CD4-positive, alpha-beta T cell treated with Interleukin-4 for 4 hours (primary cell): ENCODE measurements around the gene SLC40A1.
"Not testable (repeated sequence)": the region's sequence is repeated elsewhere in the genome, so short reads cannot be mapped to it uniquely, and the experiment has no call there.

Source experiments
- DNase-seq: peaks from one replicate; pipeline ENCODE4 v3.0.0-alpha.2; 2020

SLC40A1 gene, protein sequence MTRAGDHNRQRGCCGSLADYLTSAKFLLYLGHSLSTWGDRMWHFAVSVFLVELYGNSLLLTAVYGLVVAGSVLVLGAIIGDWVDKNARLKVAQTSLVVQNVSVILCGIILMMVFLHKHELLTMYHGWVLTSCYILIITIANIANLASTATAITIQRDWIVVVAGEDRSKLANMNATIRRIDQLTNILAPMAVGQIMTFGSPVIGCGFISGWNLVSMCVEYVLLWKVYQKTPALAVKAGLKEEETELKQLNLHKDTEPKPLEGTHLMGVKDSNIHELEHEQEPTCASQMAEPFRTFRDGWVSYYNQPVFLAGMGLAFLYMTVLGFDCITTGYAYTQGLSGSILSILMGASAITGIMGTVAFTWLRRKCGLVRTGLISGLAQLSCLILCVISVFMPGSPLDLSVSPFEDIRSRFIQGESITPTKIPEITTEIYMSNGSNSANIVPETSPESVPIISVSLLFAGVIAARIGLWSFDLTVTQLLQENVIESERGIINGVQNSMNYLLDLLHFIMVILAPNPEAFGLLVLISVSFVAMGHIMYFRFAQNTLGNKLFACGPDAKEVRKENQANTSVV

DNA sequence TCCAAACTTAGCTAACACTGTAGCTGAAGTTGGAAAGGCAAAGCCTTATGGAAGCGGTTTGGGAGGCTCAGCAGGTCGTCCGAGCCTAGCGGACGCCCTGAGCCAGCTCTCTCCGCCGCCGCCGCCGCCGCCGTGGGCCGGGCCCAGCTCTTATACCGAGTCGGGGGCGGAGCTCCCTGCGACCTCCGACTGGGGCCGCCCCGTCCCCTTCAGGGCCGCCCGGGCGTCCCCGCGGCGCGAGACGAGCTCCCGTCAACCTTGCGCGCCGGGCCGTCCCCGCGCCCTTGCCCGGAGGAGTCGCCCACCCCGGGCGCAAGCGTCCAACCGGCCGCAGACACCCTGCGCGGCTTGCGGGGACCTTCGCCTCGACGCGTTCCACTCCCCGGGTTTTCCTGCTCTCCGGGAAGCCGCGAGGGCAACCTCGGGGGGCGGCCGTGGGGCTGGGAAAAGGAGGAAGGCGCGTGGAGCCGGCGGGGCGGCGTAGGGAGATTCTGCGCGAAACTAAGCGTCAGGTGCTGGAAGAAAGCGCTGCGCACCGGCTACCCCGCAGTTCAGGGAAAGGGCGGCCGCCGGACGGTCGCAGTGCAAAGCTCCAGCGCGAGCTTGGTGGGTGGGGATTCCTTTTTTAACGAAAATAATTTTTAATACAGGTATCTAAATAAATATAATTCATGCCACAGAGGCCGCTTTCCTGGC, at the start of gene SLC40A1:
SLC40A1 (minus strand) TSS at position 129 of the 696 bp plus-strand sequence. CDS start 326 bp downstream, outside the sequence.
- peak; percentile 54 for DNase-seq

DNA sequence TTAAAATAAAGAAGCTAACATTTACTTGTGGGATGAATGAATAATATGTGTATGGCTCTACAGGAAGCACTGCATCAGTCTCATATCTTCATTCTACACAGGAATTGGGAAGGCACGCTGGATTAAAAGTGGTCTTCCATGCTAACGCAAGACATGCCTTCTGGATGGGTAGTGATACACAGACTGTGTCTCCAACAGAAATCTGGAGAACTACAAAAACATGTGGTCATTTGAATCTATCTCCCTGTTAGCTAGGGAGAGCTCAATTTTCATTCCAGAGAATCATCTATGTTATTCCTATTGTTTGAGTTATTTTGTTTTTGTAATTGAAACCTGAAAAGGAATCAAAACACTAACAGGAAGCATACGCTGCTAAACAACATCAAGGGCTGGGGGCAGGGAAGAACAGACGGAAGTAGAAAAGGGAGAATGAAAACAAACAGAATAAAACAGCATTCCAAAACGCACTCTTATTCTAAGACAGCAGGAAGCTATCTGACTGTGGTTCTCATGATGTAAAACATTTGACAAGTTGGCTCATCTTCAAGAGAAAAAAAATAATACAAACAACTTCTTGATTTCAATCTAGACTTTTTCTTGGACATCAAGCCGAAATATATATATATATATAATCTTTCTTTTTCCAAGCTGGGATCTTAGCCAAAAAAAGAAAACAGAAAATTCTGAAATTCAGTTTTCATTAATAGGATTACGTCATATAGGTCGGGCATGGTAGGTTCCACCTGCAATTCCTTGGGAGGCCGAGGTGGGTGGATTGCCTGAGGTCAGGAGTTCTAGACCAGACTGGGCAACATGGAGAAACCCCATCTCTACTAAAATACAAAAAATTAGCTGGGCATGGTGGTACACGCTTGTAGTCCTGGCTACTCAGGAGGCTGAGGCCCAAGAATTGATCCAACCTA, 49.2 kb upstream of the SLC40A1 start:
- no peak for DNase-seq

DNA sequence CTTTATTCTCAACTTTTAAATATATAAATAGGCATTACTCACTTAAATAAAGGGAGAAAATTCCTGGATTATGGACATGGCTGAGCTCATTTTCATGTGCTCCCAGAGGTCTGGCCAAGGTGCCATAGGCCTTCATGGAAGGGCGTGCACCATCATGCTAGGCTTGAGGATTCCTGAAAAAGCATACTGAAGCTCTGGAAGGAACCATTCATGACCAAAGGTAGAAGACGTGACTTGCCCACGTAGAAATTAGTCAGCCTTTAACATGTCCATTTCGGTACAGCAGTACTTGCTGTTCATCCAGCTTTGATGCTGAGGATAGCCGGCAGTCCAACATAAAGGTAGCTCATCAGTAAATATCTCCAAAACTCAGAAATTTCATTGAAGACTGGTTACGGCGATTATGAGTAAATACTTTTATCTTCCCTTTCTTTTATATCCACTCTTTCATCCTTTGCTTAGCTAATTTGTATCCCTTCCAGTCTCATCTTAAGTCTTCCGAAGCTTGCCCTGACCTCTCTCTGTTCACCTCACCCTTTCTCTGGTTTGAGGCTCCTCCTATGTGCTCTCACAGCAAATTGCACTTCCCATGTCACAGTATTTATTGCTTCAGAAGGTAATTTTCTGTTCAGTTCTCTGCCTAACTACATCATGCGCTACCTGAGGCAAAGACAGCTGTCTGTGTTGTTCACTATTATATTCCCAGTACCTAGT, 48.4 kb upstream of the SLC40A1 start:
- no peak for DNase-seq

DNA sequence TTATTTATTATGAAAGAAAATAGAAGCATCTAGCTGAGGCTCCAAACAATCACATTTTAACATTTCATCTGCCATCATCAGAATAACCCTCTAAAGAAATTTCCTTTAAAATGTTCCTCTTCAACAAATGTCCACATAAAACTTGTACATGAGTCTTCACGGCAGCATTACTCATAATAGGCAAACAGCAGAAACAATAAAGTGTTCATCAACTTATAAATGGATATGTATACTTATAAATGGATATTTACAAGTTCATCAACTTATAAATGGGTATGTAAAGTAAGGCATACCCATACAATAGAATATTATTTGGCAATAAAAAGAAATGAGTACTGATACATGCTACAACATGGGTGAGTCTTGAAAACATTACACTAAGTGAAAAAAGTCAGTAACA, 47.2 kb upstream of the SLC40A1 start:
- DNase-seq: no peak

DNA sequence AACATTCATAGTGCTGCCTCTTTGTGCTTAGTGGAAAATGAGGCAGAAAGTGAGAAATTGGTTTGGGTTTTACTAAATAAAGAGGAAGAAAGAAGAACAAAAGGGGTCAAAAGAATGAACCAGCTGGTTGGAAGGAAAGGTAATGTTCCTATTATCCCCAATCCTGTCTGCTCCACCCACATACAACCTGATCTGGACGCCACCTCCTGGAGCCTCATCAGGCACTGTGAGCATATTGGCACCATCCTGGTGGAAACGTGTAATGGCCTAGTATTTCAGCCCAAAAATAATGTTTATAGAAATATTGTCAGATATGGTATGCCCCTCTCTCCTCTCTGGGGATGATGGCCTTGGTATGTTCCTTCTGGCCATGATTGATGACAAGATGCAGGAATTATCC, 45.0 kb upstream of the SLC40A1 start:
- no peak for DNase-seq

DNA sequence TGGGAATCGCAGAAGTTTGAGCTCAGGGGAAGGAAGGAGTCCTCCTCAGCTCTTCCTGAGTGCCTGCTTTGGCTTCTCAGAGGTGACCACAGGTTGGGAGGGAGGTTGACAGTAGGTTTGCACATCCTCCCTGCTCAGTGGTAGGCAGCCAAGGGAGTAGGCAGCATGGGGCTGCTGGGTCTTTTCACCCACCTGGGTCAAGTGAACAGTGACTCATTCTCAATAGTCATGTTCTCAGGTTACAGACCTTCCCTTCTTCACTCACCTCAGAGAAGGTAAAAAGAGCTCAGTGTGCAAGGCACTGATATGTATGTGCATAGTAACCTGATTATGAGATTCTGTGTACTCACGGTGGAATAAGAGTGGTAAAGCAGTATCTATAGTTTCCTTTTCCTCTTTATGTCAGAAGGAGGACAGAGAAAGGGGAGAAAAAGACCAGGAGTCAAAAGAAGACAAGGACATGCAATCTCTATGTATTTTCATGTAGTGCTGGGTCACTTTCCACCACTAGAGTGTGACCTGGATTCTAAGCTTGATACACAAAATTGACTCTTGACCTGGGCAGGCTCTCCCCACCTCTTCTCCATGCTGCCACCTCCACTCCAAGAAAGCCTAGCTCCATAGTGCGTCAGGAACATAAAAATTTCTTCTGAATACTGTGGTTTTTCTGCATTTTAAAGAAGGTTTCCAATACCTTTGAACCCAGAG, 44.2 kb upstream of the SLC40A1 start:
- no peak for DNase-seq

DNA sequence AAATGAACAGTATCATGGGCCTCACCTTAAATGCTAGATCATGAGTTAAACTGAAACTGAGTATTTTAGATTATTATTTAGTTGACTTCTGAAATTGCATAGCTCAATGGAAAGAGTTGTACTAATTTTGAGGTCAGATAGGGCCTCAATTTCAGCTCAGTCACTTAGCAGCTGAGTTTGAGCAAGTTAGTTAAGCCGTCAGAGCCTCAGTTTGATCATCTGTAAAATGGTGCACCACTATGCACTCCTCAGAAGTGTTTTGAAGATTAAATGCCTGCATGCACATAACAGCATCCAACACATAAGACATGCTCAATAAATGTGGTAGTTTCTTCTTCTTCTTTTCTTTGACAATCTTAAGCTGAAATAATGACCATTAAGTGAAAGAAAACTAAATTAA, 42.5 kb upstream of the SLC40A1 start:
- DNase-seq: no peak

DNA sequence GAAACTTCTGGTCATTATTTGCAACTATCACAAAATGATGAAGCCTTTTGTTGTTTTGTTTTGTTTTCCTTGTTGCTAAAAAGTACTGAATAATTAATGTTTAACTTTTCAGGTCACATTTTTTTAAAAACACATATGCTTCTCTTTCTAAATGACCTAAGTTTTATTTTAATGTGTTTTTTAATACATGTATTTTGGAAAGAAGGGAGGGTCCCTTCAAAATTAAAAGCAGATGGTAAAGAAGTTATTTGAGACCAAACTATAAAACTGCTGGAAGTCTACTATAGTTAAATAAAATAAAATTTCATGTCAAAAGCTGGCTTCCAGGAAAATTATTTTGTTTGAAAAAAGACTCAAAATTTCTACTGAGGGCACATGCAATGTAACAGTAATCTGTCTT, 41.2 kb upstream of the SLC40A1 start:
- no peak for DNase-seq

DNA sequence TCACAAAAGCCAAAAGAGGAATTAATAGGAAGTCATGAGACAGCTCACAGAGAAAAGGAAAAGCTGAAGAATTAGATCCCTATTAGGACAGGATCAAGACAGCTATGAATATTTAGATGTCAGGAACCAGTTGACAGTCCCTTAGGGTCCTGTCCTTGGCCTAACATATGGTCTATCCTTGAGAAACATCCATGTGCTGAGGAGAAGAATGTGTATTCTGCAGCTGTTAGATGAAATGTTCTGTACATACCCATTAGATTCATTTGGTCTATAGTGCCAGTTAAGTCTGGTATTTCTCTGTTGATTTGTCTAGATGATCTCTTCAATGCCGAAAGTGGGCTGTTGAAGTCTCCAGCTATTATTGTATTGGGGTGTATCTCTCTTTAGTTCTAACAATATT, 37.6 kb upstream of the SLC40A1 start:
- DNase-seq: no peak

DNA sequence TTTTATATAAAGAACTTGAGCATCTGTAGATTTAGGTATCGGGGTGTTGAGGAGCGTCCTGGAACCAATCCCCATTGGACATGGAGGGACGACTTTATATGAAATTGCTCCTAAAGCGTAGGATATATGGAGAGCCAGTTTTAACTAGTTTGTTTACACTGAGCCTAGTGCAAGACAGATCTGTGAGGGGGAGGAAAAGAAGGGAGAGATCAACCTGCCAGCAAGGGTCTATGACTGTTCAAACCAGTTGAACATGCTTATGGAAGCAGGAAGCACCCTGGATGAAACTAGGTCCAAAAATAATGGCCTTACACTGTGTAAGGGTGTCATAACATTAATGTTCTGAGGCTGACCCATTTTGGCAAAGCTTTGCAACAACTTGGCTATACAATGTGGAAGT, 34.0 kb upstream of the SLC40A1 start:
- no peak for DNase-seq

DNA sequence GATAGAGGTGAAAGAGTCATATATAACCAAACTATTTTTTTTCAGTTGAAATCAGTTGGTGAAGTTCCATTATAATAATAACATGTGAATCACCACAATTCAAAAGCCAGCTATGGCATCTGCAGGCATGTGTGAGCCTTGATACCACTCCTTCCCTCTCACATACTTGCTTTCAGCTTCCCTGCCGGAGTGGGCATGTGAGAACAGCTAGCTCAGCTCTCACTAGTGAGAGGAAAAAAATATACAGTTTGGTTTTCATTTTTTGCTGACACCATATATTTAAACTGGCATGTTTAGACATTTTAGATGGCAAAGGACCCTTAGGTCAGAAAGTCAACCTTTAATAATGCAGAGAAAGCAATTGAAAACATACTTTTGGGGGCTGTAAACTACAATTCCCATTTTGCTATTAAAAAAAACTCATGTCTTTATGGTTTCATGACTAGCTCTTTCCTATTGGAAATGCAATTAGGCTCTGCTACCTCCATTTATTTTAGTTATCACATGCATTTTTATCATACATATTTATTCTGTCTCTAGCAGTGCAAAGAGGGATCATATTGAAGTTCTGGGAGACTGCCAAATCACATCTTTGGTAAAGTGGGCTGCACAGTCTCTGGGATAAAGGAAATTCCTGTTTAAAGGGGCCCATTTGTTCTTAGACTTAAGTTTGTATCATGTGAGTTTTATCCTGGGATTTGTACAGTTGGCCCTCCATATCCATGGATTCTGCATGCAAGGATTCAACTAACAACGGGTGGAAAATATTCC, 33.2 kb upstream of the SLC40A1 start:
- DNase-seq: no peak

DNA sequence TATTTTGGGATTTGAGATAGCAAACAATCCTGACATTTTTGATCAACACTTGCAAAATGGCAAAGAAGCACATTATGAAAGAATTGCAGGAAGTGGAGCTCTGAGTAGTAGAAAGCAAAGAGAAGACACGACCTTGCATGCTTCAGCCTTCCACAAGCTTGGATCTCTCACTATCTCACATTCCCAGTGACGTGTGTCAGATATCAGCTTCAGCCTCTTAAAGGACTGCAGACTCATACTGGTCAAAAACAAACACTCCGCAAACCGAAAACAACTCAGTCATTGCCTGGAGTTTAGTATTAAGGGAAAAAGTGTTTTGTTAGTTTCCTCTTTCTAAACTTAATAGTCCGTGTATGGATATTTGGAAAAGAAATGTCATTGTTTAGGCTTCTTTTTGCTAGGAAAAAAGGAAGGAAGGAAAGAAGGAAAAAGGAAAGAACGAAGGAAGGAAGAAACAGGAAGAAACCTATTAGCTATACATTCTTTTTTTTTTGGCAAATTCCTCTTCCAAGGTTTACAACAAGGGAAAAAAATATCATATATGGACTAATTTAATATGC, 32.6 kb upstream of the SLC40A1 start:
- no peak for DNase-seq

DNA sequence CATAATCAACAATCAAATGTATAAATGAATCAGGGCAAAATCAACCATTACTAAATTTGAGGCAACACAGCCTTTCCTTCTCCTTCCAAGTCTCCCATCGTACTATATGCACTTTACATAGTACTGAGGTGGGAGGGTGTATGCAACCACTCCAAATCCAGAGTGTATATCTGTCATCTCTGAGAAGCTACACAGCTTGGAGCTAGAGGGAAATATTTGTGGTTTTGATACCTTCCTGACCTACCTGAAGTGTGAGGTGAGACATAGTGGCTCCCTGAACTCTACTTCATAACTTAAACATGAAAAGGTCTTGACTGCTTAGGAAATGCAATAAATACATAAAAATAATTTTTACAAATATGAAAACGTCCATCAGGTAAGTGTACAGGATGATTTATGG, 30.1 kb upstream of the SLC40A1 start:
- DNase-seq: no peak

DNA sequence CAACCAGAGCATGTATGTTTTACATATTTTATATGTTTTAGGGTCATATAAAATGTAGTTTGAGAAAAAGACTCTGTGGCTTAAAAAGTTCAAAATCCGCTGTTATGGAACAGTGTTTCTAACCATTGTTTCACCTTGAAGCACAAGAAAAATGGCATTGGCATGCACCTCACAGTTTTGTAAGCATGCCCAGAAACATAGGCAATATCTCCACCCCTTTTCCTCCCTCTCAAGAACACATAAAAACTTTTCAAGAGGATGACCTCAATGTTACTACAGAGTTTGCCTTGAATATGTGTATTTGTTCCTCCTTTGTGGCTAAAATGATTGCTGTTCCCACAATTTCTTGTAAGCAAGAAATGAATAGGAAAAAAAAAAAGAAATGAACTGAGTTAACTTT, 29.3 kb upstream of the SLC40A1 start:
- no peak for DNase-seq

DNA sequence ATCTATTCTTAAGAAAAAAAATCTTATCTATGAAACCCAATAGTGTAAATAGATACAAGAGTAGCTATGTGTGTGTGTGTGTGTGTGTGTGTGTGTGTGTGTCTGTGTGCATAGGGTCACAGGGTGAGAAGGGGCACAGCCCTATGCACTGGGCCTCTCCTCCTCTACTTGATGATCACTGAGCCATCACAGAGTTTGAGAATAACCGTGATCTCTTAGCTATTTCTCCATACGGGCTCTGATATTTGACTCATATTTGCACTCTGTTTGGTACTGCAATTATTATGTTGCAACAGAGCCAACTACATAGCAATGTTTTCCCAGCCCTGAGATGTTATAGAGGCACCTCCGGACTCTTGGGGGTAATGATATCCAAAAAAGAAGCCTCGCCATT, 28.8 kb upstream of the SLC40A1 start:
- no peak for DNase-seq

DNA sequence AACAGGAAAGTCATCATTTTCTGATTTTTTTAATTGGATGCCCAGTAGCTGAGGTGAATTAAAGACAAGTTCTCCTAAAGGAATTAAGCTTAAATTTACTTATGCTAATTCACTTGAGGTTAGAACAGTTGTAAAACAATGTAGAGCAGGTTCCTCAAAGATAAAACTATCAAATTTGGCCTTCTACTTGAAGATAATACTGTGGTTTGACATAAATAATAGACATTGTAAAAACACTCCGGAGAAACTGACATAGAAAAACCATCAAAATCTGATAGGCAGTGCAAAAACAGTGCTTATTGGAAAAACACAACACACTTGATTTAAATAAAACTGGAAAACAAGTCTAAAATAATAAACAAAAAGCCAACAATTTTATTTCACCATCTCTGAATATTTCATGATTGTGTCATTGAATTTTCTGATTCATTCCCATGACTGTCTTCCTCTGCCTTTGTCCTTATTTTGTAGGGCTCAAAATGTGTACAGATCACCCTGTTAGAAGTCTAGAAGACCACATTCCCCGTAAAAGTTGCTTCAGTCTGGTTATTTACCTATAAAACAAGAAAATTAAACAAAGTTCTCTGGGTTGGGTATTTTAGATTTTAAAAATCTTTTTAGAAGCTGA, 28.3 kb upstream of the SLC40A1 start:
- DNase-seq: no peak

DNA sequence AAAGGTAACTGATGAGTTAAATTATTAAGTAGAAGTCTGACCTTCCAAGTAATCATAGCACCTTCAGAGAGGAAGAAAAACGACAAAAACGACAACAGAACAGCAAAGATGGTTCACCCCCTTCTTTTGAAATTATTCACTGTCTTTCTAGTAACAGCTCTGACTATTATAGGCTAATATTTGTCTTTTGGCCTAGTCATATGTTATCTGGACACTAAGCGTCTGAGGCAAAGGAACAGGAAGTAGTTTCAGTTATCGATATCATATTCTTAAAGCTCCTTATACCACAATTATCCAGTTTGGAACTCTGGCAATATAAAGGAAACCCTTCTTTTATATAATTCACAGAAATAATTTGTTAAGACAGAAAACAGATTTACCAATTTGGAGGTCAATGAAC, 27.6 kb upstream of the SLC40A1 start:
- DNase-seq: no peak

DNA sequence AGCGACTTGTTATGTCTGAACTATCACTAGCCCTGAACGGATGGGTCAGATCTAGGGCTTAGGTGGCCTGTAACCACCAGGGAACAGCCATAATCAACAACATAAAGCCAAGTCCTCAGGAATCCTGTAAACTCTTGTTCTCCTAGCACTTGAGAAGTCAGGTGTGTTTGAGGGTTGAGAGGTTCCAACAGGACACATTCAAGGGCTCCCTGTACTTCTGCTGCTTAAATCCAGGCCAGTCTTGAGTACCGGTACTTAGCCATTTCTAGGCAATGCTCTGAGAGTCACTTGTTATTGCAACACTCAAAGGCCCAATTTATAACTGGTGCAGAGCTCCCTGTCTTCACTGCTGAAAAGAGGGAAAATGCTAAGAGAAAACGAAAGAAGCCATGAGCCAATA, 21.6 kb upstream of the SLC40A1 start:
- no peak for DNase-seq

DNA sequence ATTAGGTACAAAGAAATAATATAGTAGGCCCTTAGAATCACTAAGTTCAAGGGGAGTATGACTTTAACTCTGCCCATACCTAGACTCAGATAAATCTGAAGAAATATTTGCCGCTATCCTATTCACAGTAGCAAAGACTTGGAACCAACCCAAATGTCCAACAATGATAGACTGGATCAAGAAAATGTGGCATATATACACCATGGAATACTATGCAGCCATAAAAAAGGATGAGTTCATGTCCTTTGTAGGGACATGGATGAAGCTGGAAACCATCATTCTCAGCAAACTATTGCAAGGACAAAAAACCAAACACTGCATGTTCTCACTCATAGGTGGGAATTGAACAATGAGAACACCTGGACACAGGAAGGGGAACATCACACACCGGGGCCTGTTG, 21.1 kb upstream of the SLC40A1 start:
- DNase-seq: not testable (repeated sequence)

DNA sequence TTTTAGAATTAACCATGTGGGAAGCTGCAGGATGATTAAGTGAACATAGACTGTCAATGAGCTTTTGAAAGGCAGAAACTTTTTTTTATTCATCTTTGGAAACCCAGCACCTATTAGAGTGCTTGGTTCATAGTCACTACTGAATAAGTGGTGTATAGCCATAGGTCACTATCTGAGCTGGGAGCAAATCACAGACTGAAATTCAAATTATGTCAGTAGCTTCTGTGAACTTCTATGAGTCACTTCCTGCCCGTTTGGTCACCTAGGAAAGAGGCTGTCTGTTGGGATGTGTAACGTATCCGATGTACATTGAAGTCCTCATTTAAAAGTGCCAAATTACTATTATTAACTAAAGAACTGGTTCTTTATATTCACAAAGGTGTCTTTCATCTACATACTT, 20.5 kb upstream of the SLC40A1 start:
- DNase-seq: peak; percentile 19
